SK-N-SH treated with all-trans-retinoic acid at 6 μM for 48 hours (cell line): Measurements from ENCODE around the gene SLC25A10.

ENCODE experiments used
- ATAC-seq: fragments of 200-7000 bp; cut with Tn5 transposase; 3 replicates; pipeline ENCODE4 v1.9.1; 2020; ENCODE audit warnings: mild to moderate bottlenecking, moderate library complexity
- ARNTL ChIP-seq: fragments of 450-650 bp; formaldehyde crosslinking; IDR thresholded peaks from 2 replicates; pipeline ENCODE4 v1.5.0; 2020; ENCODE audit warnings: low read depth, mild to moderate bottlenecking, moderate library complexity, borderline replicate concordance
- BACH2 ChIP-seq: fragments of 250-450 bp; sonication (Bioruptor Pico); IDR thresholded peaks from 2 replicates; pipeline ENCODE4 v1.9.0; 2021; ENCODE audit warnings: mild to moderate bottlenecking, borderline replicate concordance
- CSDC2 ChIP-seq: fragments of 250-450 bp; sonication (Bioruptor Pico); IDR thresholded peaks from 2 replicates; pipeline ENCODE4 v1.5.0; 2020; ENCODE audit warnings: mild to moderate bottlenecking, moderate library complexity
- ESRRG ChIP-seq: fragments of 250-450 bp; sonication (Bioruptor Pico); IDR thresholded peaks from 2 replicates; pipeline ENCODE4 v1.6.1; 2021; ENCODE audit warnings: mild to moderate bottlenecking
- GLIS3 ChIP-seq: fragments of 250-450 bp; sonication (Bioruptor Pico); IDR thresholded peaks from 2 replicates; pipeline ENCODE4 v1.5.0; 2020; ENCODE audit warnings: mild to moderate bottlenecking, moderate library complexity
- ISL1 ChIP-seq: fragments of 250-450 bp; sonication (Bioruptor Pico); IDR thresholded peaks from 2 replicates; pipeline ENCODE4 v2.1.2; 2022; ENCODE audit warnings: mild to moderate bottlenecking, moderate library complexity
- OSR1 ChIP-seq: fragments of 250-450 bp; sonication (Bioruptor Pico); IDR thresholded peaks from 2 replicates; pipeline ENCODE4 v1.8.0; 2022; ENCODE audit warnings: moderate library complexity, mild to moderate bottlenecking, inconsistent platforms
- PATZ1 ChIP-seq: fragments of 250-450 bp; sonication (Bioruptor Pico); IDR thresholded peaks from 2 replicates; pipeline ENCODE4 v1.8.0; 2020; ENCODE audit warnings: mild to moderate bottlenecking, moderate library complexity, borderline replicate concordance
- POU6F1 ChIP-seq: fragments of 250-450 bp; sonication (Bioruptor Pico); IDR thresholded peaks from 2 replicates; pipeline ENCODE4 v1.8.0; 2021; ENCODE audit warnings: low read depth, mild to moderate bottlenecking, moderate library complexity, borderline replicate concordance
- PPARA ChIP-seq: fragments of 250-450 bp; sonication (Bioruptor Pico); IDR thresholded peaks from 2 replicates; pipeline ENCODE4 v1.5.0; 2020; ENCODE audit warnings: mild to moderate bottlenecking, borderline replicate concordance
- RARB ChIP-seq: fragments of 250-450 bp; sonication (Bioruptor Pico); IDR thresholded peaks from 2 replicates; pipeline ENCODE4 v1.8.0; 2021; ENCODE audit warnings: mild to moderate bottlenecking, moderate library complexity
- SNAI2 ChIP-seq: fragments of 250-450 bp; sonication (Bioruptor Pico); IDR thresholded peaks from 2 replicates; pipeline ENCODE4 v1.5.0; 2020; ENCODE audit warnings: mild to moderate bottlenecking, moderate library complexity
- TCF4 ChIP-seq: fragments of 250-450 bp; sonication (Bioruptor Pico); IDR thresholded peaks from 2 replicates; pipeline ENCODE4 v1.8.0; 2021; ENCODE audit warnings: mild to moderate bottlenecking, moderate library complexity, borderline replicate concordance
- TOX ChIP-seq: fragments of 250-450 bp; sonication (Bioruptor Pico); IDR thresholded peaks from 2 replicates; pipeline ENCODE4 v1.8.0; 2021; ENCODE audit warnings: mild to moderate bottlenecking, moderate library complexity, borderline replicate concordance
- ZC3H10 ChIP-seq: fragments of 250-450 bp; sonication (Bioruptor Pico); IDR thresholded peaks from 2 replicates; pipeline ENCODE4 v1.5.1; 2021; ENCODE audit warnings: mild to moderate bottlenecking, moderate library complexity
- ZFP3 ChIP-seq: fragments of 250-450 bp; sonication (Bioruptor Pico); IDR thresholded peaks from 2 replicates; pipeline ENCODE4 v1.5.0; 2020; ENCODE audit warnings: mild to moderate bottlenecking, moderate library complexity
- ZFP30 ChIP-seq: fragments of 450-650 bp; formaldehyde crosslinking; IDR thresholded peaks from 2 replicates; pipeline ENCODE4 v1.5.0; 2022; ENCODE audit warnings: mild to moderate bottlenecking, moderate library complexity
- ZNF565 ChIP-seq: fragments of 450-650 bp; formaldehyde crosslinking; conservative IDR thresholded peaks from 2 replicates; pipeline ENCODE4 v1.5.0; 2020; ENCODE audit warnings: low read depth, mild to moderate bottlenecking, moderate library complexity
- ZNF70 ChIP-seq: fragments of 450-650 bp; formaldehyde crosslinking; IDR thresholded peaks from 2 replicates; pipeline ENCODE4 v1.5.0; 2020; ENCODE audit warnings: mild to moderate bottlenecking, moderate library complexity
- ZNF8 ChIP-seq: fragments of 450-650 bp; formaldehyde crosslinking; IDR thresholded peaks from 2 replicates; pipeline ENCODE4 v1.5.0; 2020; ENCODE audit warnings: mild to moderate bottlenecking, moderate library complexity
- TF ChIP-seq, protein P1 (sequence below): fragments of 250-450 bp; sonication (Bioruptor Pico); IDR thresholded peaks from 2 replicates; pipeline ENCODE4 v1.5.0; 2020; ENCODE audit warnings: mild to moderate bottlenecking, moderate library complexity

SLC25A10 gene

GRCh38 chr17:81701288-81702071, 10.6 kb upstream of the SLC25A10 start:
- no peak for TF ChIP-seq ZFP30
- TF ChIP-seq ZNF70 (CRISPR knock-in tag) = no peak
- TF ChIP-seq POU6F1 (CRISPR knock-in tag) = no peak
- no peak for TF ChIP-seq ZNF565
- TF ChIP-seq PPARA (CRISPR knock-in tag) = no peak
- no peak for TF ChIP-seq ARNTL (CRISPR knock-in tag)
- TF ChIP-seq RARB (CRISPR knock-in tag) = no peak
- no peak for TF ChIP-seq OSR1 (CRISPR knock-in tag)
- TF ChIP-seq ISL1 = no peak
- no peak for TF ChIP-seq SNAI2 (CRISPR knock-in tag)
- ATAC-seq = peak; percentile 28

DNA sequence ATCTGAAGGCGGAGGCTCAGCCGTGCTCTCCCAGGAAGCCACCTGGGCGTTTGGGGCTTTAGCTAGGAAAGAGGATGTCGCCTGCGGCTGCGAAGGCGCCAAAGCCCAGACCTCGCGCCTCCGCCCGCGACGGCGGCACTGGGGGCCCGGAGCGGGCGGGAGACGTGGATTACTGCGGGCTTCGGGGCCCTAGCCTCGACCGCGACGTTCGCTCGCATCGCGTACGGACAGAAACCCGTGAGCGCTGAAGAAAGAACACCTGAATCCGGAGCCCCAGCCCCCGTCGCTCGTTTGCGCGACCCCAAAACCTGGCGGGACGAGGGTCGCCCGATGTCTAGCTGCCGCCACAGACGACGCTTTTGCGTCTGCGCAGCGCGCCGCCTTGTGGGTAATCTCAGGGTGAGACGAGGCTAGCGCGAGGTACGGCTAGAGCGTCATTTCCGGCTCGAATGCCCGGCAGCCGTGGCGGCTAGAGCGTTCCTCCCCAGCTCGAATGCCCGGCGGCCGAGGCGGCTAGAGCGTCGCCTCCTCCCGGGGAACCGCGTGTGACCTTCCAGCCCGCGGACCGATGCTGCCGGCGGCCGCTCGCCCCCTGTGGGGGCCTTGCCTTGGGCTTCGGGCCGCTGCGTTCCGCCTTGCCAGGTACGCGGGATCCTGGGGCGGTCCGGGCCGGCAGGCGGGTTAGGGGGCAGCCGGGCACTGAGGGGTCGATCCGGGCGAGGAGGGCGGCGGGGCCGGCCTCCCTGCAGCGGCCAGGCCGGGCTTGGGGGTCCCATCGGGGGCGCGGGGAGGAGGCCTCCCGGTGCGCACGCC, 8.9 kb upstream of the SLC25A10 start, which contains the start of gene MRPL12:
TSS of gene MRPL12 (plus strand) at position 434 of the 813 bp plus-strand sequence. CDS start at position 569, 135 bp downstream.
- ATAC-seq = peak; percentile 90
- TF ChIP-seq BACH2 (CRISPR knock-in tag) = no peak
- TF ChIP-seq ARNTL (CRISPR knock-in tag) = no peak
- TF ChIP-seq, protein P1, sequence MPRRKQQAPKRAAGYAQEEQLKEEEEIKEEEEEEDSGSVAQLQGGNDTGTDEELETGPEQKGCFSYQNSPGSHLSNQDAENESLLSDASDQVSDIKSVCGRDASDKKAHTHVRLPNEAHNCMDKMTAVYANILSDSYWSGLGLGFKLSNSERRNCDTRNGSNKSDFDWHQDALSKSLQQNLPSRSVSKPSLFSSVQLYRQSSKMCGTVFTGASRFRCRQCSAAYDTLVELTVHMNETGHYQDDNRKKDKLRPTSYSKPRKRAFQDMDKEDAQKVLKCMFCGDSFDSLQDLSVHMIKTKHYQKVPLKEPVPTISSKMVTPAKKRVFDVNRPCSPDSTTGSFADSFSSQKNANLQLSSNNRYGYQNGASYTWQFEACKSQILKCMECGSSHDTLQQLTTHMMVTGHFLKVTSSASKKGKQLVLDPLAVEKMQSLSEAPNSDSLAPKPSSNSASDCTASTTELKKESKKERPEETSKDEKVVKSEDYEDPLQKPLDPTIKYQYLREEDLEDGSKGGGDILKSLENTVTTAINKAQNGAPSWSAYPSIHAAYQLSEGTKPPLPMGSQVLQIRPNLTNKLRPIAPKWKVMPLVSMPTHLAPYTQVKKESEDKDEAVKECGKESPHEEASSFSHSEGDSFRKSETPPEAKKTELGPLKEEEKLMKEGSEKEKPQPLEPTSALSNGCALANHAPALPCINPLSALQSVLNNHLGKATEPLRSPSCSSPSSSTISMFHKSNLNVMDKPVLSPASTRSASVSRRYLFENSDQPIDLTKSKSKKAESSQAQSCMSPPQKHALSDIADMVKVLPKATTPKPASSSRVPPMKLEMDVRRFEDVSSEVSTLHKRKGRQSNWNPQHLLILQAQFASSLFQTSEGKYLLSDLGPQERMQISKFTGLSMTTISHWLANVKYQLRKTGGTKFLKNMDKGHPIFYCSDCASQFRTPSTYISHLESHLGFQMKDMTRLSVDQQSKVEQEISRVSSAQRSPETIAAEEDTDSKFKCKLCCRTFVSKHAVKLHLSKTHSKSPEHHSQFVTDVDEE (CRISPR knock-in tag) = no peak
- TF ChIP-seq TOX (CRISPR knock-in tag) = 0 out of 2 replicates have a peak, but pooled peaks have one; percentile 2
- TF ChIP-seq ZNF565 = peak; percentile 70; the same call in 1 of the 2 replicates
- TF ChIP-seq RARB (CRISPR knock-in tag) = no peak
- 0 out of 2 replicates have a peak, but pooled peaks have one; percentile 47 for TF ChIP-seq ESRRG
- no peak for TF ChIP-seq ZNF70 (CRISPR knock-in tag)
- peak; percentile 51; the same call in 1 of the 2 replicates for TF ChIP-seq ZFP3
- no peak for TF ChIP-seq TCF4 (CRISPR knock-in tag)
- no peak for TF ChIP-seq PPARA (CRISPR knock-in tag)
- peak; percentile 62; the same call in 1 of the 2 replicates for TF ChIP-seq POU6F1 (CRISPR knock-in tag)
- TF ChIP-seq GLIS3 (CRISPR knock-in tag) = peak; percentile 16; the same call in 1 of the 2 replicates
- no peak for TF ChIP-seq ZC3H10 (CRISPR knock-in tag)
- TF ChIP-seq OSR1 (CRISPR knock-in tag) = no peak
- TF ChIP-seq ZFP30 = peak; percentile 19; the same call in 1 of the 2 replicates
- peak; percentile 52; the same call in 1 of the 2 replicates for TF ChIP-seq PATZ1 (CRISPR knock-in tag)
- TF ChIP-seq CSDC2 (CRISPR knock-in tag) = peak; percentile 10; the same call in 1 of the 2 replicates
- no peak for TF ChIP-seq ZNF8
- TF ChIP-seq, all 23 proteins: peak for 9
